ENCODE measurements around the gene KPNB1. TPM values are rescaled to one million over a fixed set of nuclear protein-coding genes. Genes with fewer than 3 reads are reported as not detected.

Gene KPNB1
- total RNA-seq, 1 experiment from 2014 or later: 742 TPM

GRCh38 chr17:47690121-47690520 lies 40.4 kb downstream of the KPNB1 start:
- Histone ChIP-seq H3T11ph (ENCODE audit: low read length) (no peak overlapping the region), H3K79me2 (ENCODE audit: insufficient read depth, low read length) (no peaks in the 10 kb centered on the region), H3K4ac (ENCODE audit: low read depth, low read length) (no peak overlapping the region), H3K4me2 (ENCODE audit: insufficient read depth, insufficient read length, low read length) (no peak overlapping the region), H3K27me3 (ENCODE audit: insufficient read depth, low read length) (no peaks in the 10 kb centered on the region), H3K14ac (ENCODE audit: insufficient read depth, low read length) (no peak overlapping the region), H3K9ac (ENCODE audit: extremely low read depth, insufficient read length, low read length) (no peak overlapping the region), H2AK5ac (ENCODE audit: insufficient read length, low read length) (no peak overlapping the region), H4K5ac (ENCODE audit: insufficient read length, low read depth, low read length) (no peak overlapping the region), H2AFZ (ENCODE audit: low read length) (no peak overlapping the region), H2BK20ac (ENCODE audit: low read depth, low read length, poor library complexity, severe bottlenecking) (no peak overlapping the region), H4K20me1 (ENCODE audit: control insufficient read depth, insufficient read depth, insufficient read length) (no peaks in the 10 kb centered on the region), H3K4me1 (ENCODE audit: insufficient read depth, low read length) (peaks cover 19% of the 10 kb centered on the region; the same call in 1 of the 2 replicates), H3K9me3 (ENCODE audit: control insufficient read depth, low read depth, low read length) (no peaks in the 10 kb centered on the region), H3K23me2 (ENCODE audit: insufficient read length, low read depth, low read length, poor library complexity, severe bottlenecking) (peaks cover 3% of the 10 kb centered on the region), H2BK12ac (ENCODE audit: insufficient read length, low read depth, low read length) (no peak overlapping the region), H3K56ac (ENCODE audit: insufficient read length, low read depth, low read length) (no peak overlapping the region), H2BK120ac (ENCODE audit: low read depth, low read length, poor library complexity, severe bottlenecking) (no peak overlapping the region), H3K23ac (ENCODE audit: insufficient read length, low read depth, low read length) (no peak overlapping the region), H4K8ac (replicated peaks; ENCODE audit: insufficient read length, low read depth, low read length) (no peak overlapping the region), H3K18ac (ENCODE audit: insufficient read length, low read depth, low read length) (no peak overlapping the region), H3K27ac (ENCODE audit: insufficient read length, low read depth, low read length) (no peak overlapping the region), H2BK5ac (ENCODE audit: insufficient read length, low read length) (no peak overlapping the region), H4K91ac (ENCODE audit: insufficient read length, low read depth, low read length) (no peak overlapping the region), H2BK15ac (ENCODE audit: low read depth, low read length) (no peak overlapping the region), H3K79me1 (ENCODE audit: insufficient read depth, low read depth, low read length, poor library complexity, severe bottlenecking) (no peaks in the 10 kb centered on the region)
- no peaks in the 10 kb centered on the region; a peak in 1 of 5 replicates for H3K9me3 Mint-ChIP-seq
- whole genome bisulfite sequencing (ENCODE audit: extremely low coverage, insufficient read length, low lambda C conversion rate): no CpG with 5 or more reads among the region's 3 CpGs
- H3K27ac Mint-ChIP-seq: no peak overlapping the region
- no peaks in the 10 kb centered on the region for H3K27me3 Mint-ChIP-seq (ENCODE audit: low read depth)
- H3K4me3 Mint-ChIP-seq: no peak overlapping the region
- peak; percentile 31 for DNase-seq
- peaks cover 49 to 51% of the 10 kb centered on the region in 2 experiments for H3K4me1 Mint-ChIP-seq
- peaks cover 0 to 8% (median 4%) of the 10 kb centered on the region in 3 experiments; a peak in 4 of 7 replicates for H3K36me3 Mint-ChIP-seq (ENCODE audit: insufficient read depth in 1 of 3, low read depth in 3 of 3)
- TF ChIP-seq, protein P1, sequence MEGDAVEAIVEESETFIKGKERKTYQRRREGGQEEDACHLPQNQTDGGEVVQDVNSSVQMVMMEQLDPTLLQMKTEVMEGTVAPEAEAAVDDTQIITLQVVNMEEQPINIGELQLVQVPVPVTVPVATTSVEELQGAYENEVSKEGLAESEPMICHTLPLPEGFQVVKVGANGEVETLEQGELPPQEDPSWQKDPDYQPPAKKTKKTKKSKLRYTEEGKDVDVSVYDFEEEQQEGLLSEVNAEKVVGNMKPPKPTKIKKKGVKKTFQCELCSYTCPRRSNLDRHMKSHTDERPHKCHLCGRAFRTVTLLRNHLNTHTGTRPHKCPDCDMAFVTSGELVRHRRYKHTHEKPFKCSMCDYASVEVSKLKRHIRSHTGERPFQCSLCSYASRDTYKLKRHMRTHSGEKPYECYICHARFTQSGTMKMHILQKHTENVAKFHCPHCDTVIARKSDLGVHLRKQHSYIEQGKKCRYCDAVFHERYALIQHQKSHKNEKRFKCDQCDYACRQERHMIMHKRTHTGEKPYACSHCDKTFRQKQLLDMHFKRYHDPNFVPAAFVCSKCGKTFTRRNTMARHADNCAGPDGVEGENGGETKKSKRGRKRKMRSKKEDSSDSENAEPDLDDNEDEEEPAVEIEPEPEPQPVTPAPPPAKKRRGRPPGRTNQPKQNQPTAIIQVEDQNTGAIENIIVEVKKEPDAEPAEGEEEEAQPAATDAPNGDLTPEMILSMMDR (conservative IDR thresholded peaks at IDR 0.05): no peak
